Urothelium cell line (cell line): ENCODE data around the gene GLE1.
A peak's percentile ranks its signal among the peaks of the same experiment; 100 is the strongest.

ENCODE experiments used
- DNase-seq: peaks from one replicate; pipeline ENCODE4 v3.0.0; 2011; ENCODE audit warnings: low spot score, mixed read lengths
- FAIRE-seq: peaks from 2 replicates; lab custom pipeline; 2011; peaks lifted over from hg19 to GRCh38; lab: Jason Lieb, UNC

The GLE1 gene, protein sequence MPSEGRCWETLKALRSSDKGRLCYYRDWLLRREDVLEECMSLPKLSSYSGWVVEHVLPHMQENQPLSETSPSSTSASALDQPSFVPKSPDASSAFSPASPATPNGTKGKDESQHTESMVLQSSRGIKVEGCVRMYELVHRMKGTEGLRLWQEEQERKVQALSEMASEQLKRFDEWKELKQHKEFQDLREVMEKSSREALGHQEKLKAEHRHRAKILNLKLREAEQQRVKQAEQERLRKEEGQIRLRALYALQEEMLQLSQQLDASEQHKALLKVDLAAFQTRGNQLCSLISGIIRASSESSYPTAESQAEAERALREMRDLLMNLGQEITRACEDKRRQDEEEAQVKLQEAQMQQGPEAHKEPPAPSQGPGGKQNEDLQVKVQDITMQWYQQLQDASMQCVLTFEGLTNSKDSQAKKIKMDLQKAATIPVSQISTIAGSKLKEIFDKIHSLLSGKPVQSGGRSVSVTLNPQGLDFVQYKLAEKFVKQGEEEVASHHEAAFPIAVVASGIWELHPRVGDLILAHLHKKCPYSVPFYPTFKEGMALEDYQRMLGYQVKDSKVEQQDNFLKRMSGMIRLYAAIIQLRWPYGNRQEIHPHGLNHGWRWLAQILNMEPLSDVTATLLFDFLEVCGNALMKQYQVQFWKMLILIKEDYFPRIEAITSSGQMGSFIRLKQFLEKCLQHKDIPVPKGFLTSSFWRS

GRCh38 chr9:128504485-128505413, at the start of gene GLE1:
GLE1 (plus strand) TSS chr9:128504719; CDS start chr9:128504806, 87 bp downstream.
- DNase-seq: peak; percentile 99
- peak; percentile 77 for FAIRE-seq

DNA sequence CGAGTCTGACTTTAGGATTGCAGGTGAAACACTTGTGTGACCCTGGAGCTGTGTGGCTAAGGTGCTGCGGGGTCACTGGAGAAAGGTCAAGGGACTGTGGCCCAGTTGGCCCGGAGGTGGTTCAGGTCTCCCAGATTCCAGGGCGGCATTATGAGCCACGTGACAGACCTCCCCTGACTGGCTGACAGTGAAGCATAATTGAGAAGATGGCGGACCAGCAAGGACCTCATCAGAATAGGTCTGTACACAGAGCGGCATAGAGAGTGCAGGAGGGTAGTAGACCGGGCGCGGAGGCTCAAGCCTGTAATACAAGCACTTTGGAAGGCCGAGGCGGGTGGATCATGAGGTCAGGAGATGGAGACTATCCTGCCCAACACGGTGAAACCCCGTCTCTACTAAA, 49.5 kb upstream of the GLE1 start:
- FAIRE-seq (no peak), DNase-seq (no peak)

GRCh38 chr9:128455849-128456612, 48.5 kb upstream of the GLE1 start, which contains the start of gene ODF2:
ODF2 (plus strand) TSS chr9:128456006; CDS start chr9:128456092, 86 bp downstream.
- FAIRE-seq (peak; percentile 48), DNase-seq (peak; percentile 99)

GRCh38 chr9:128456613-128457061, 47.9 kb upstream of the GLE1 start:
- FAIRE-seq: no peak

DNA sequence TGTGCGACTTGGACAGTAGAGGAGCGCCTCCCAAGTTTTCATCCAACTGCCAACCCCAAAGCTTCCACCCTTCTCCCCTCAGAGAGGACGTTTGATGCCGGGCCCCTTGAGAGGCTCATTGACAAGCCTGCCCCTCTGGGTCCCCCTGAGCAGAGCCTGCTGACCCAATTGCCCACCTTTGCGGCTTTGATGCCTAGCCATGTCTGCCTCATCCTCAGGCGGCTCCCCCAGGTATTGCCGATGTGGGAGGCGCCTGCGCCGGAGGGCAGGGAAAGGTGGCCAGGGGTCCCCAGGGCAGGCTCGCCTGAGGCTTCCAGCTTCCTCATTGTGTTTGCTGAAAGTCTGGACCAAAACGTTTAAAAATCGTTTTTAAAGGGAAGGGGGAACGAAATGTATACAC, 47.3 kb upstream of the GLE1 start:
- DNase-seq (no peak), FAIRE-seq (no peak)

More at GRCh38 chr9:128456613-128457061, 47.9 kb upstream of the GLE1 start:
- DNase-seq: peak; percentile 90

DNA sequence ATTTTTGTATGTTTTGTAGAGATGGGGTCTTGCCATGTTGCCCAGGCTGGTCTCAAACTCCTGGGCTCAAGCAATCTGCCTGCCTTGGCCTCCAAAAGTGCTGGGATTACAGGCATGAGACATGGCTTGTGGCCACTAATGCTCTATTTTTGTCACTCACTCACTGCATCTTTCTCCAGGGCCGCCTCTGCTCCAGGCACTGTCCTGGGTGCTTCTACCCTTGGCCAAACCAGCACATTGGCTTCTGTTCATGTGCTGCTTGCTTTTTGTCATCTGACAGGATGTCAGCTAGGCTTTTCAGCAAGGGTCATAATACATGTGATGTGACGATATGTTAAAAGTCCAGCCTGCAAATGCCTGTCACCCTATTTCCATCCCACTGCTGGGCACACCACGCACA, 45.5 kb upstream of the GLE1 start:
- no peak for FAIRE-seq

DNA sequence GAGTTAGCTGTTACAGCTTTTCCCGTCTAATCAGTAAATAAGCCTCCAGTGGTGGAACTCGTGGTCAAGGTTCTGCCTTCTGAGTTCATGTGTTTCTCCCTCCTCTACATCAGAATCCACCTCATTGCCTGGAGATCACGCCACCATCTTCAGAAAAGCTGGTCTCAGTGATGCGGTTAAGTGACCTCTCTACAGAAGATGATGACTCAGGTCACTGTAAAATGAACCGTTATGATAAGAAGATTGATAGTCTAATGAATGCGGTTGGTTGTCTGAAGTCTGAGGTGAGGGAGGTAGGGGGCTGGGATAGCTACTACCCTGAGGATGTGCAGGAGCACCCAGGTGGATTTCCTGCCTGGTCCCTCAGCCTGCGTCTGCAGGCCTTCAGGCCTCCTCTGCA, 35.4 kb upstream of the GLE1 start:
- DNase-seq: no peak
- FAIRE-seq: no peak

More for the DNA sequence above, 45.5 kb upstream of the GLE1 start:
- no peak for DNase-seq

- no peak for DNase-seq
- no peak for FAIRE-seq
These were observed 34.0 kb upstream of the GLE1 start for GRCh38 chr9:128470560-128470959.

DNA sequence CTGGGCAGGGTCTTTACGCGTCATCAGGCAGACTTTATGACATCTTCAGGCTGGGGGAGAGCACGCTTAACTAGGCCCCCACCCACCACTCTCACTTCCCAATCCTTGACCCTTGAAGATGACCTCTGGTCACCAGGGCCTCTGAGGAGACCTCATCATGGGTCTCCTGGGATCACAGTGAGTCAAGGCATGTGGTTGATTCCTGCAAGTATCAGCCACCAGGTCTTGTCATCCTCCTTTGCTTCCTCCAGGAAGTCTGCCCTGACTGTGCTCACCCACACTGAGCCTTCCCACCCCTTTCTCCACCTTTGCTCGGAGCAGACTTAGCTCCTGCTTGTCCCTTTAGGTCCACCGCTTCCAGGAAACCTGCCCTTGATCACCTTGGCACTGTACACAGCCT, 31.4 kb upstream of the GLE1 start:
- no peak for DNase-seq
- FAIRE-seq: no peak

- no peak for FAIRE-seq
- DNase-seq: no peak
These were observed 28.7 kb upstream of the GLE1 start for GRCh38 chr9:128475867-128476266.

DNA sequence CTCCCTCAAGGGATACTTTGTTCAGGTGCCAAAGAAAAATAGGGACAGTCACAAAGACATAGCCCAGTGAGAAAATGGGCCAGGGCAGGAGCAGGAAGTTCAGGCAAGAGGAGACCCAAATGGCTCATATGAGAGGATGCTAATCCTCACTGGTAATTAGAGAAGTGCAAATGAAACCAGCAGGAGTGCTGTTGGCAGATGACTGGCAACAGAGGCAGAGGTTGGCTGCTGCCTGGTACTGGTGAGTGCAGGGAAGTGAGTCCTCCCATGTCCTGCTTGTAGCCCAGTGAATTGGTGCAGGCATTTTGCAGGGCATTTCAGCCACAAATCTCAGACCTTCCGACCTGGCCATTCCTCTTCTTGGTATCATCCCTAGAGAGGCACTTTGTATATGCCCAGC, 25.3 kb upstream of the GLE1 start:
- FAIRE-seq (no peak), DNase-seq (no peak)

- no peak for FAIRE-seq
These were observed 23.0 kb upstream of the GLE1 start for GRCh38 chr9:128481561-128481960.

GRCh38 chr9:128482186-128482585, 22.3 kb upstream of the GLE1 start:
- DNase-seq (no peak), FAIRE-seq (no peak)

More at GRCh38 chr9:128481561-128481960, 23.0 kb upstream of the GLE1 start:
- DNase-seq: no peak

- DNase-seq: no peak
- no peak for FAIRE-seq
These were observed 19.7 kb upstream of the GLE1 start for GRCh38 chr9:128484686-128485413.

- DNase-seq (no peak), FAIRE-seq (no peak)
These were observed 19.1 kb upstream of the GLE1 start for GRCh38 chr9:128485414-128485855.

DNA sequence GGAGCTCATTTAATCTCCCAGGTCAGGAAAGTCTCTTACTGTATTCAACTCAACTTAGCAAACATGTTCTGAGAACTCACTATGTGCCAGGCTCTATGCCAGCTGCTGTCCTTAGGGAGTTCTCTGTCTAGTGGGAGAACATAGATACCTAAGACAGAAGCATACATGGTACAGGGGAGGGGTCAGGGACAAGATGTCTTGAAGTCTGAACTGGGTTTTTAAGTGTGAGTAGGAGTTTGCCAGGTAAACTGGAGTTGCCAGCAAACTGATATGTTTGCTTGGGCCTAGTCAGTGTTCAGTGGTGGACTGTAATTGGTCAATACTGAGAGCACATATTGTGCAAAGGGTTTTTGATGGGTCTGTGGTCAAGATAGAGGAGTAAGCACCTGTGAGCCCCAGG, 18.3 kb upstream of the GLE1 start:
- DNase-seq: no peak
- FAIRE-seq: no peak

DNA sequence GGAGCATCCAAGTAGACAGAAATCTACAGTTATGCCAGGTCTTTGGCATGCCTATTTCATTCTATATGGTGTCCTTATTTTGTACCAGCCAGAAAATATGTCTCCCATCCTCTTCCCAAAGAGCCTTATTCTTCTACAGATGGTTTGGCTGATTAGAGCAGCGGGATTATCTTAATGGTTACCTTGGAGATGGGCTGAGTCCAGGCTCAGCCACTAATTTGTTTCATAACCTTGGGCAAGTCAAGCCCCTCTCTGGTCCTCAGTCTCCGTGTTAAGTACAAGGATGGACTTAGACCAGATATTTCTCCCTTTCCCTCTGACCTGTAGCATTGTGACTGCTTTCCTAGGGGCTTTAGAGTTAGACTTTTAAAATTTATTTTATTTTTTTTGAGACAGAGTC, 11.1 kb upstream of the GLE1 start:
- no peak for DNase-seq
- no peak for FAIRE-seq

- DNase-seq (no peak), FAIRE-seq (no peak)
These were observed 10.3 kb upstream of the GLE1 start for GRCh38 chr9:128494108-128494745.

DNA sequence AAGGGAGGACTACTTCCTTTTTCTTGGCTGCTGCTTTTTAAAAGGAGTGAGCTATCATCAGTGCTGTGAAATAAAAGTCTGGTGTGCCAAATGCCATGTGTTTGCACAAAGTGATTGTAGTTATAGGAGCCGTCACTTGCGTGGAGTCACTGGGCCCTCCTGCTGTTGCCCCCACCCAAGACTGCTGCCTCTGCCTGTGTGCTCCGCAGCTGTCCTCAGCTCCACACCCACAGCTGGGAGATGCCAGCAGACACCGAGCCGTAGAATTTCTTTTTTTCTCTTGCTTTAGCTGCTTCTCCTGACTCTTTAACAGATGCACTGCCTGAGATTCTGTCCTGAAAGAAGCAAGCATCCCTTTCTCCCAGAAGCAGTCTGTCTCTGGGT, 9.8 kb upstream of the GLE1 start:
- FAIRE-seq (no peak), DNase-seq (no peak)
